ENCODE measurements around the gene CHST11.
"Not testable (repeated sequence)": the region's sequence is repeated elsewhere in the genome, so short reads cannot be mapped to it uniquely, and the experiment has no call there.

The CHST11 gene

GRCh38 chr12:104608998-104609397 lies 152.2 kb downstream of the CHST11 start:
- DNase-seq, result no peak

GRCh38 chr12:104609445-104609844 lies 152.7 kb downstream of the CHST11 start:
- no peak for DNase-seq

DNA sequence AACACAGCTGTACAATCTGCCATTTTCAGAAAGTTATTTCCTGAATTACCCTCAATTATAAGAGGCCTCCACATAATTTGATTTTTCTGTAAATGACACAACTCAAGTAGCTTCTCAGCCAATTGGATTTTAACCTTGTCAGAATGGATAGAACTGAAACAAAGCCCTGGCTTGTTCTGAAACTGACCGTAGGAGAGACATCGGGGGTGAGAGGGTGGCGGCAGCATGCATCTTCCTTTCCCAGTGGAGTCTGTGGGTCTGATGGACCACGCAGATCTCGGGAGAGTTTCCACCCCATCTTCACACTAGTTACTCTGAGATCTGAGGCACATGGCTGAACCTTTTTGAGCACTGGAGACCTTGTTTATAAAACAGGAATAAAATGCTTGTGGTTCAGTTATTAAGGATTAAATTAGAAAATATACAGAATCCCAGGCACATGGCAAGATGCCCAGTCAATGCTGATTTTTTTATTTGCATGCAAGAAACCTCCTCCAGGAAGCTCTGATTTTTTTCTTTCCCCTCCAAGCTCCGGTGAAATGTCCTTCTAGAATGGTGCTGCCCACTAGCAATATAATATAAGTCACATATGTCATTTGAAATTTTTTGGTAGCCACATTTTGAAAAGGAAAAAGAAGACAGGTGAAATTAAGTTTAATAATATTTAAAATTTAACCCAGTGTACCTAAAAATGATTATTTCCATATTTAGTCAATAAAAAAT lies 153.9 kb downstream of the CHST11 start:
- no peak for DNase-seq

DNA sequence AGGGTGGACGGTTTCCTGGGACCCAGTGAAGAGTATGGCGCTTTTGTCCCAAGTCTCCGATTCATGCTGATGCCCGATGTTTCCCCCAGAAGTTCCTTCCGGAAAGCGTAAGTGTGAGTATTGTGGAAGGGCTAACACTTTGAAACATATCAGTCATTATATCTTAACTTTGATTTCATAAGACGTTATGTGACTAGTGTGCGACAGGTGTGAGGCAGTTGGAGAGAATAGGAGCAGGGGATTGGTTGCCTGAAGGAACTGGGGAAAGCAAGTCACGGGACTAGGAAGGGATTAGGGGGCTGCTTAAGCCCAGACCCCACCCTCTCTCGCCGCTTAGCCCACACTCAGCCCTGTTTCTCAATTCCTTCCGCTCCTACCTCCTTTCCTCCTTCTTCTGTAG lies 154.9 kb downstream of the CHST11 start:
- DNase-seq, result no peak

DNA sequence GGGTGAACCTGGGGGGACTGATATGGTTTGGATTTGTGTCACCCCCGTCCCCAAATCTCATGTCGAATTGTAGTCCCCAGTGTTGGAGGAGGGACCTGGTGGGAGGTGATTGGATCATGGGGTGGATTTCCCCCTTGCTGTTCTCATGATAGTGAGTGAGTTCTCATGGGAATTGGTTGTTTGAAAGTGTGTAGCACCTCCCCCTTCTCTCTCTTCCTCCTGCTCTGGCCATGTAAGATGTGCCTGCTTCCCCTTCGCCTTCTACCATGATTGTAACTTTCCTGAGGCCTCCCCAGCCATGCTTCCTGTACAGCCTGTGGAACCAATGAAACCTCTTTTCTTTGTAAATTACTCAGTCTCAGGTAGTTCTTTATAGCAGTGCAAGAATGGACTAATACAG lies 156.6 kb downstream of the CHST11 start:
- not testable (repeated sequence) for DNase-seq

DNA sequence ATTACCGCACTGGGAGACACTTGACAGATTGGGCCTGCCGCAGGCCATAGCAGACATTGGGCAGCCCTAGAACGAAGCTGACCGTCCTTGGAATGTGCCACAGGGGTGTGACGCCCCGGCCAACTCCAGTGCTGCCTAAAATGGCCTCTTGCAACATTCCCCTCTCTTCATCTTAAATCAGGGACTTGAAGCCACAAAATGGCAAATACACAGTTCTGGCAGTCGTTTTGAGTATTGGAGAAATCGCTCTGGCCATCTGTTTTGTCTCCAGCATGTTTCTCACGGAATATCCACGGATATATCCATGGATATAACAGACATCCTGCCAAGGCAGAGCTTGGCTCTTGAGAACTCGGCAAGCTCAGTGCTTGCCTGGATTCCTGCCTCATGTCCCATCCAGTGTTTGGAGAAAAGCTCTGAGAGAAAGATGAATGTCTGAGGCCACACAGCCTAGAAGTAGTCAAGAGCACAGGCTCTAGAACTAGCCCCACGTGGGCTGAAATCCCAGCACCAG lies 158.4 kb downstream of the CHST11 start:
- DNase-seq, result no peak

GRCh38 chr12:104618691-104619090 lies 161.9 kb downstream of the CHST11 start:
- DNase-seq, result no peak

- no peak for DNase-seq
Measured at GRCh38 chr12:104619305-104619704, 162.6 kb downstream of the CHST11 start.

DNA sequence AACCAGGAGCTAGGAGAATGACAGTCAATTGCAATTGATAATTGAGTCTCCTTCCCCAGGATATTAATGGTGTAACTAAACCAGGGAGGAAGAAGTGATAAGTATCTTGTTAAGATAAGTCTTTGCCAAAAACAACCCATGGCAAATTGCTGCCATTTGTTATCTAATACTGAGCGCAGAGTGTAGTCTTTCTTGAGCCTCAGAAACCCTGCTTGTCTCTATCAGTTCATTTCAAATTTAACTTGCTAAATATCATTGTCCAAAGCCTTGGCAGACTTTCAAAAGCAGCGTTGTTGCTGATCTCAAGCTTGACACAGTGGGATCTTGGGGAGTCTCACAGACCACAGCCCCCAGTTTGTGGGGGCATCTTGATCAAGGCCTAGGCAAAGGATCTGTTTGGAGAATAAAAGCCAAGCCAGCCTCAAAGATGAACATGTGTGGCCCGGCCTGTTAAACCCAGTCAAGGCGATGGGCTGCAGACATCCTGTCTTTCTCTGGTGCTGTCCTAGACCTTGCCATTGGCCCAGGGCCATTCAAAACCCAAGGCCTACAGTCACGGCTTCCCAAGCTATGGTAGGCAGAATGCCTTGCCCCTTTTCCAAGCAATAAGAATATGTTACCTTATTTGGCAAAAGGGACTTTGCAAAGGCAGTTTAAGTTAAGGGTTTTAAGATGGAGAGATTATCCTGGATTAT lies 164.2 kb downstream of the CHST11 start:
- DNase-seq, result no peak

DNA sequence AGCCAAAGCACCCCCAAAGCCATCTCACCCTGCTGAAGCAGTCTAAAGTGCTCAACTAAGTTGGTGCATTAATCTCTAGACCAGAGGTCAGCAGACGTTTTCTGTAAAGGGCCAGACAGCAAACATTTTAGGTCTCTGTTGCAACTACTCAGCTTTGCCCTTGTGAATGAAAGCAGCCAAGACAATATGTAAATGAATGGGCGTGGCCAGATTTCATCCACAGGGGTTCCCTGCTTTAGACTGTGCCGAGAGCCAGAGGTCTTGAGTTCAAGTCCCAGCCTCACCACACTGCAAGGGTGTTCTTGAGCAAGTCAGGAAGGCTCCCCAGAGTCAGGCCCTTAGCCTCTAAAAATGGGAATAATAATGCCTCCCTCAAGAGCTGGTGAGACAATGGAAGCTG lies 166.2 kb downstream of the CHST11 start:
- no peak for DNase-seq

- DNase-seq, result no peak
Measured at GRCh38 chr12:104623883-104624282, 167.1 kb downstream of the CHST11 start.

- DNase-seq, result no peak
Measured at GRCh38 chr12:104624529-104624928, 167.8 kb downstream of the CHST11 start.

GRCh38 chr12:104626069-104626837 lies 169.5 kb downstream of the CHST11 start:
- no peak for DNase-seq

DNA sequence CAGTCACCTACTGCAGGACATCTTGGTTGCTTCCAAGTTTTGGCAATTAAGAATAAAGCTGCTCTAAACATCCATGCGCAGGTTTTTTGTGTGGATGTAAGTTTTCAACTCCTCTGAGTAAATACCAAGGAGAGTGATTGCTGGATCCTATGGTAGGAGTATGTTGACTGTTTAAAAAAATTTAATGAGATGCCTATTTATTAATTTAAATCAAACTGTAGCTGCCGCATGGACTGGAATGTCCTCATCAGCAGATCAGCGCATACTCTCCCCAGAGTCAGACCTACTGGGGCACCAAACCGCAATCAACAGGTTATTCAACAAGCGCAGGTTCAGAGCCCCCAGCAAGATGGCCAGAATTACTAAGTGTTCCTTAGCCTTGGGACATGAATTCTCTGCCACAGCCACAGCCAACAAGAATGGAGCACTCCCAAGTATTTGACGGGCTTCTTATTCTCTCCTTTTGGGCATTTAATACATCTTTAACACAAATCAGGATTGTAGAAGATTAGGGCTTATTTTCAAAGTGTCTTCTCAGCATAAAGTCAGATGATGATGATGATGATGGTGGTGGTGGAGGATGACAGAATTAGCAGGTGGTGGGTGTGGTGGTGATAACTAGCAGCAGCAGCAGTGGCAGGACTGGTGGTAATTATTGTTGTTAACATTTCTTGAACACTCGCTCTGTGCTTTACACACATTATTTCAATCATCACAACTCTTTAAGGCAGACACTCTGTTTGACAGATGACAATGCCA lies 170.7 kb downstream of the CHST11 start:
- no peak for DNase-seq

DNA sequence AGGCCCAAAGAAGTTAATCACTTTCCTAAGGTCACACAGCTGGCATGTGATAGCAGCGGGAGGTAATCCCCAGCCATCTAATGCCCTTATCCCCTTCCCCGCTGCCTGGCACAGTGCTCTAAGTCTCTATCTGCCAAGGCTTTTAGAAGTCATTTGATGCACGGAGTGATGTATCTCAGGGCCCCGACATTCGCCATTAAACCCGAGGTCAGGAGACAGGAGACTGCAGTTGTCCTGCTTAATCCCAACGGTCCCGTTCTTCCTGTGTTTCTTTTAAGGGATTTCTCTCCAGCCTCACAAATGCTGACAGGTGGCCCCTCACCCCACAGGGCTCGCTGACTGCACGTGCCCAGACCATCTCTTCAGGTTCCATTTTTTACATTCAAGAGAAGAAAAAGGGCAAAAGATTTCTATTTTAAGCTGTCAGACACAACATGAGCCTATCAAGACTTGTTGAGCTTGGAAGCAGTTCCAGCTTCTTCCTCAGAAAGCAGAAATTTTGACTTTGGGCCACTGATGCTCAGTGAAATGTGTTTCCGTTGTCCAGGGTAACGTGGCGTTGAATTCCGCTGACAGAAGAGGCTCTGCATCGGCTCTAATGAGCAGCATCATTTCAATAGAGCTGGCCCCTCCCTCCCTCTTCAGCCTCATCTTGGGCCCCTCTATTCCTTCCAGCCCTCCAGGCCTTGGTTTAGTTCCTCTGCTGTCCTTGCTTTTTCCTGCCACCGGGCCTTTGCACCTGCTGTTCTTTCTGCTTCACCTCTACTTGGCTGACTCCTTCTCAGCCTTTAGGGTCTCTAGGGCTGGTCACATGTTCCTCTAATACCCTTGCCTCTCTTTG lies 171.5 kb downstream of the CHST11 start:
- DNase-seq, result no peak

DNA sequence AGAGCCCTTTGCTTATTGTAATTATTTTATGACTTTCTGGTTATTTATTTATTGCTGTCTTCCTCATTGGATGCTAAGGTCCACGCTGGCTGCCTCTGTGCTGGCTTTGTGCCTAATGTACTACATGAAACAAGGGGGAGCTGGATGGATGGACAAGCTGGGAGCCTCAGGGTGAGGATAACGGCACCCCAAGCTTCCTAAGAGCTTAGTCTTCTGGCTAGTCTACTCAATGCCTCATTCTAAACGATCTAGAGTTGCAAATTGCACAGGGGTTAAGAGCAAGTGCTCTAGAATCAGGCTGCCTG lies 172.0 kb downstream of the CHST11 start:
- DNase-seq, result no peak

GRCh38 chr12:104630230-104630670 lies 173.5 kb downstream of the CHST11 start:
- no peak for DNase-seq

- no peak for DNase-seq
Measured at GRCh38 chr12:104631867-104632266, 175.1 kb downstream of the CHST11 start.

DNA sequence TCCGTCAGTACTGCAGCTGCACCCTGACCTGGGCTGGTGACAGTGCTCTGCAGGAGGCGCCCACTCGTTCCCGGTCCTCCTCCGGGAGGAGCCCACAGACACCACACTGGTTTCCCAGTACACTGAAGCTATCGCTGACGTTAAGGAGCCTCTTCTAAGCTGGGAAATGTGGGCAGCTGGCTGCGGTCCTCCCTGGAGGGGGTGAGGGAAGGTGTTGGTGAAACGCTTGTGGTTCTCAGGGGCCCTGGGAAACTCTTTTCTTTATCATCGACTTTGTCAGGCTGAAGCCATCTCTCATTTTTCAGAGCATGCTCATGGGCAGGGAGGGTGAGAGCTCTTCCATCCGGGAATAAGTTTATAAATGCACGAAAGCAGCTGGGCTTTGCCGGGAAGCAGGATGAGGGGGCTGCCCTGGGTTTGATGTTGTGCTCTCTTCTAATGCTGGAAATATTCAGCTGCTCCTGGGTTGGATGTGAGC lies 176.0 kb downstream of the CHST11 start:
- no peak for DNase-seq

GRCh38 chr12:104634044-104634443 lies 177.3 kb downstream of the CHST11 start:
- no peak for DNase-seq

- no peak for DNase-seq
Measured at GRCh38 chr12:104634852-104635251, 178.1 kb downstream of the CHST11 start.

All from central memory CD4-positive, alpha-beta T cell (primary cell).